ENCODE data around the gene MAGEF1. TPM values are rescaled to one million over a fixed set of nuclear protein-coding genes. Genes with fewer than 3 reads are reported as not detected.

MAGEF1 gene
- total and polyA plus RNA-seq, 2 experiments from 2014 or later, result 66.5 to 88.7 TPM

DNA sequence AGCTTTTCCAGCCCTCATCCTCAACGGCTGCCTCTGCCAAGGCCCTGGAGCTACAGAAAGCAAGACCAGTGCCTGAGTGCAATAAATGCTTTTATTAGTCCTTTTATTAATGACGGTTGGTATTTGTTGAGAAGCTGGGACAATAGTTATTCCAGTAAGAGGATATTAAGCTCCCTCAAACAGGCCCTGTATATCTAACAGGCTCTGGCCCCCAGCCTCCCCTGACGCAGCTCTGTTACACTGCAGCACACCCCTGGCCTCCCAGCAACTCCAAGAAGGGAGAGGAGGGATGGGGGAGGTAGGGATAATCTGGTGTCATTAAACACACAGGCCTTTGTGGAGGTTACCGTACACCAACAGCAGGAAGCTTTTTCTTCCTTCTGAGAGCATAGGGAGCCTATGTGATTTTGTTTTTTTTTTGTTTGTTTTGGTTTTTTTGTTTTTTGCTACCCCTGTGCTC is 30.8 kb upstream of the MAGEF1 start:
- DNase-seq (ENCODE audit: low spot score) (no peak), ATAC-seq (no peak; the same call in 2 of the 3 replicates)
- H3K4me3 Mint-ChIP-seq, result no peak overlapping the region
- Histone ChIP-seq H3K4me3 (no peak overlapping the region), H3K36me3 (ENCODE audit: insufficient read depth) (no peaks in the 10 kb centered on the region), H3K27ac (ENCODE audit: low read depth) (no peak overlapping the region), H3F3A (replicated peaks; ENCODE audit: low read depth) (no peaks in the 10 kb centered on the region), H3K4me2 (no peak overlapping the region), H3K9me2 (ENCODE audit: insufficient read depth) (no peaks in the 10 kb centered on the region), H2AFZ (no peak overlapping the region), H3K4me1 (ENCODE audit: insufficient read depth) (no peaks in the 10 kb centered on the region), H4K20me1 (replicated peaks; ENCODE audit: insufficient read depth) (no peaks in the 10 kb centered on the region), H3K79me2 (replicated peaks; ENCODE audit: insufficient read depth) (no peaks in the 10 kb centered on the region), H3K27me3 (ENCODE audit: insufficient read depth) (no peaks in the 10 kb centered on the region)
- no peaks in the 10 kb centered on the region for H3K9me3 Mint-ChIP-seq
- TF ChIP-seq, protein P1, sequence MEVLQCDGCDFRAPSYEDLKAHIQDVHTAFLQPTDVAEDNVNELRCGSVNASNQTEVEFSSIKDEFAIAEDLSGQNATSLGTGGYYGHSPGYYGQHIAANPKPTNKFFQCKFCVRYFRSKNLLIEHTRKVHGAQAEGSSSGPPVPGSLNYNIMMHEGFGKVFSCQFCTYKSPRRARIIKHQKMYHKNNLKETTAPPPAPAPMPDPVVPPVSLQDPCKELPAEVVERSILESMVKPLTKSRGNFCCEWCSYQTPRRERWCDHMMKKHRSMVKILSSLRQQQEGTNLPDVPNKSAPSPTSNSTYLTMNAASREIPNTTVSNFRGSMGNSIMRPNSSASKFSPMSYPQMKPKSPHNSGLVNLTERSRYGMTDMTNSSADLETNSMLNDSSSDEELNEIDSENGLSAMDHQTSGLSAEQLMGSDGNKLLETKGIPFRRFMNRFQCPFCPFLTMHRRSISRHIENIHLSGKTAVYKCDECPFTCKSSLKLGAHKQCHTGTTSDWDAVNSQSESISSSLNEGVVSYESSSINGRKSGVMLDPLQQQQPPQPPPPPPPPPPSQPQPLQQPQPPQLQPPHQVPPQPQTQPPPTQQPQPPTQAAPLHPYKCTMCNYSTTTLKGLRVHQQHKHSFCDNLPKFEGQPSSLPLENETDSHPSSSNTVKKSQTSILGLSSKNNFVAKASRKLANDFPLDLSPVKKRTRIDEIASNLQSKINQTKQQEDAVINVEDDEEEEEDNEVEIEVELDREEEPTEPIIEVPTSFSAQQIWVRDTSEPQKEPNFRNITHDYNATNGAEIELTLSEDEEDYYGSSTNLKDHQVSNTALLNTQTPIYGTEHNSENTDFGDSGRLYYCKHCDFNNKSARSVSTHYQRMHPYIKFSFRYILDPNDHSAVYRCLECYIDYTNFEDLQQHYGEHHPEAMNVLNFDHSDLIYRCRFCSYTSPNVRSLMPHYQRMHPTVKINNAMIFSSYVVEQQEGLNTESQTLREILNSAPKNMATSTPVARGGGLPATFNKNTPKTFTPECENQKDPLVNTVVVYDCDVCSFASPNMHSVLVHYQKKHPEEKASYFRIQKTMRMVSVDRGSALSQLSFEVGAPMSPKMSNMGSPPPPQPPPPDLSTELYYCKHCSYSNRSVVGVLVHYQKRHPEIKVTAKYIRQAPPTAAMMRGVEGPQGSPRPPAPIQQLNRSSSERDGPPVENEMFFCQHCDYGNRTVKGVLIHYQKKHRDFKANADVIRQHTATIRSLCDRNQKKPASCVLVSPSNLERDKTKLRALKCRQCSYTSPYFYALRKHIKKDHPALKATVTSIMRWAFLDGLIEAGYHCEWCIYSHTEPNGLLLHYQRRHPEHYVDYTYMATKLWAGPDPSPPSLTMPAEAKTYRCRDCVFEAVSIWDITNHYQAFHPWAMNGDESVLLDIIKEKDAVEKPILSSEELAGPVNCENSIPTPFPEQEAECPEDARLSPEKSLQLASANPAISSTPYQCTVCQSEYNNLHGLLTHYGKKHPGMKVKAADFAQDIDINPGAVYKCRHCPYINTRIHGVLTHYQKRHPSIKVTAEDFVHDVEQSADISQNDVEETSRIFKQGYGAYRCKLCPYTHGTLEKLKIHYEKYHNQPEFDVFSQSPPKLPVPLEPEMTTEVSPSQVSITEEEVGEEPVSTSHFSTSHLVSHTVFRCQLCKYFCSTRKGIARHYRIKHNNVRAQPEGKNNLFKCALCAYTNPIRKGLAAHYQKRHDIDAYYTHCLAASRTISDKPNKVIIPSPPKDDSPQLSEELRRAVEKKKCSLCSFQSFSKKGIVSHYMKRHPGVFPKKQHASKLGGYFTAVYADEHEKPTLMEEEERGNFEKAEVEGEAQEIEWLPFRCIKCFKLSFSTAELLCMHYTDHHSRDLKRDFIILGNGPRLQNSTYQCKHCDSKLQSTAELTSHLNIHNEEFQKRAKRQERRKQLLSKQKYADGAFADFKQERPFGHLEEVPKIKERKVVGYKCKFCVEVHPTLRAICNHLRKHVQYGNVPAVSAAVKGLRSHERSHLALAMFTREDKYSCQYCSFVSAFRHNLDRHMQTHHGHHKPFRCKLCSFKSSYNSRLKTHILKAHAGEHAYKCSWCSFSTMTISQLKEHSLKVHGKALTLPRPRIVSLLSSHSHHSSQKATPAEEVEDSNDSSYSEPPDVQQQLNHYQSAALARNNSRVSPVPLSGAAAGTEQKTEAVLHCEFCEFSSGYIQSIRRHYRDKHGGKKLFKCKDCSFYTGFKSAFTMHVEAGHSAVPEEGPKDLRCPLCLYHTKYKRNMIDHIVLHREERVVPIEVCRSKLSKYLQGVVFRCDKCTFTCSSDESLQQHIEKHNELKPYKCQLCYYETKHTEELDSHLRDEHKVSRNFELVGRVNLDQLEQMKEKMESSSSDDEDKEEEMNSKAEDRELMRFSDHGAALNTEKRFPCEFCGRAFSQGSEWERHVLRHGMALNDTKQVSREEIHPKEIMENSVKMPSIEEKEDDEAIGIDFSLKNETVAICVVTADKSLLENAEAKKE (CRISPR knock-in tag; IDR thresholded peaks at IDR 0.05), result no peak
- TF ChIP-seq, protein P2, sequence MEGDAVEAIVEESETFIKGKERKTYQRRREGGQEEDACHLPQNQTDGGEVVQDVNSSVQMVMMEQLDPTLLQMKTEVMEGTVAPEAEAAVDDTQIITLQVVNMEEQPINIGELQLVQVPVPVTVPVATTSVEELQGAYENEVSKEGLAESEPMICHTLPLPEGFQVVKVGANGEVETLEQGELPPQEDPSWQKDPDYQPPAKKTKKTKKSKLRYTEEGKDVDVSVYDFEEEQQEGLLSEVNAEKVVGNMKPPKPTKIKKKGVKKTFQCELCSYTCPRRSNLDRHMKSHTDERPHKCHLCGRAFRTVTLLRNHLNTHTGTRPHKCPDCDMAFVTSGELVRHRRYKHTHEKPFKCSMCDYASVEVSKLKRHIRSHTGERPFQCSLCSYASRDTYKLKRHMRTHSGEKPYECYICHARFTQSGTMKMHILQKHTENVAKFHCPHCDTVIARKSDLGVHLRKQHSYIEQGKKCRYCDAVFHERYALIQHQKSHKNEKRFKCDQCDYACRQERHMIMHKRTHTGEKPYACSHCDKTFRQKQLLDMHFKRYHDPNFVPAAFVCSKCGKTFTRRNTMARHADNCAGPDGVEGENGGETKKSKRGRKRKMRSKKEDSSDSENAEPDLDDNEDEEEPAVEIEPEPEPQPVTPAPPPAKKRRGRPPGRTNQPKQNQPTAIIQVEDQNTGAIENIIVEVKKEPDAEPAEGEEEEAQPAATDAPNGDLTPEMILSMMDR (conservative IDR thresholded peaks at IDR 0.05; ENCODE audit: low read depth in 2 of 2), result no peak
- TF ChIP-seq EZH2phosphoT487 (IDR thresholded peaks at IDR 0.05; ENCODE audit: unreplicated experiment) (no peak), CREB1 (CRISPR knock-in tag; IDR thresholded peaks at IDR 0.05; ENCODE audit: low read depth) (no peak), POLR2AphosphoS5 (IDR thresholded peaks at IDR 0.05; ENCODE audit: low read depth) (no peak), EZH2 (IDR thresholded peaks at IDR 0.05; ENCODE audit: low read depth, unreplicated experiment) (no peak), JUNB (IDR thresholded peaks at IDR 0.05; ENCODE audit: unreplicated experiment) (no peak), NANOG (IDR thresholded peaks at IDR 0.05; ENCODE audit: borderline replicate concordance) (no peak), STAT1 (IDR thresholded peaks at IDR 0.05; ENCODE audit: unreplicated experiment) (no peak)
- TF ChIP-seq, protein P3, sequence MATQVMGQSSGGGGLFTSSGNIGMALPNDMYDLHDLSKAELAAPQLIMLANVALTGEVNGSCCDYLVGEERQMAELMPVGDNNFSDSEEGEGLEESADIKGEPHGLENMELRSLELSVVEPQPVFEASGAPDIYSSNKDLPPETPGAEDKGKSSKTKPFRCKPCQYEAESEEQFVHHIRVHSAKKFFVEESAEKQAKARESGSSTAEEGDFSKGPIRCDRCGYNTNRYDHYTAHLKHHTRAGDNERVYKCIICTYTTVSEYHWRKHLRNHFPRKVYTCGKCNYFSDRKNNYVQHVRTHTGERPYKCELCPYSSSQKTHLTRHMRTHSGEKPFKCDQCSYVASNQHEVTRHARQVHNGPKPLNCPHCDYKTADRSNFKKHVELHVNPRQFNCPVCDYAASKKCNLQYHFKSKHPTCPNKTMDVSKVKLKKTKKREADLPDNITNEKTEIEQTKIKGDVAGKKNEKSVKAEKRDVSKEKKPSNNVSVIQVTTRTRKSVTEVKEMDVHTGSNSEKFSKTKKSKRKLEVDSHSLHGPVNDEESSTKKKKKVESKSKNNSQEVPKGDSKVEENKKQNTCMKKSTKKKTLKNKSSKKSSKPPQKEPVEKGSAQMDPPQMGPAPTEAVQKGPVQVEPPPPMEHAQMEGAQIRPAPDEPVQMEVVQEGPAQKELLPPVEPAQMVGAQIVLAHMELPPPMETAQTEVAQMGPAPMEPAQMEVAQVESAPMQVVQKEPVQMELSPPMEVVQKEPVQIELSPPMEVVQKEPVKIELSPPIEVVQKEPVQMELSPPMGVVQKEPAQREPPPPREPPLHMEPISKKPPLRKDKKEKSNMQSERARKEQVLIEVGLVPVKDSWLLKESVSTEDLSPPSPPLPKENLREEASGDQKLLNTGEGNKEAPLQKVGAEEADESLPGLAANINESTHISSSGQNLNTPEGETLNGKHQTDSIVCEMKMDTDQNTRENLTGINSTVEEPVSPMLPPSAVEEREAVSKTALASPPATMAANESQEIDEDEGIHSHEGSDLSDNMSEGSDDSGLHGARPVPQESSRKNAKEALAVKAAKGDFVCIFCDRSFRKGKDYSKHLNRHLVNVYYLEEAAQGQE (IDR thresholded peaks at IDR 0.05; ENCODE audit: unreplicated experiment), result no peak
- H3K27ac Mint-ChIP-seq, result no peak overlapping the region
- peaks cover 13% of the 10 kb centered on the region for H3K27me3 Mint-ChIP-seq (ENCODE audit: insufficient read depth, low read depth, poor library complexity)
- peaks cover 19% of the 10 kb centered on the region for H3K4me1 Mint-ChIP-seq
- no peaks in the 10 kb centered on the region for H3K36me3 Mint-ChIP-seq (ENCODE audit: low read depth)
